HG02885 (cell line): Measurements from ENCODE around the gene SLC6A18.
"Not testable (repeated sequence)": the region's sequence is repeated elsewhere in the genome, so short reads cannot be mapped to it uniquely, and the experiment has no call there.

ENCODE experiments used
- ATAC-seq: cut with Tn5 transposase; IDR thresholded peaks from one replicate; pipeline ENCODE4 v1.9.1; 2021; ENCODE audit warnings: mild to moderate bottlenecking; ENCODE audit not compliant: unreplicated experiment, poor library complexity

The SLC6A18 gene

GRCh38 chr5:1270426-1270825, 45.2 kb downstream of the SLC6A18 start:
- no peak for ATAC-seq

- ATAC-seq = no peak
Observed at GRCh38 chr5:1270933-1271914, 46.0 kb downstream of the SLC6A18 start.

GRCh38 chr5:1272201-1272600, 47.0 kb downstream of the SLC6A18 start:
- ATAC-seq = no peak

- no peak for ATAC-seq
Observed at GRCh38 chr5:1273745-1274144, 48.6 kb downstream of the SLC6A18 start.

GRCh38 chr5:1274471-1274870, 49.3 kb downstream of the SLC6A18 start:
- ATAC-seq = no peak

GRCh38 chr5:1275397-1276391, 50.5 kb downstream of the SLC6A18 start:
- not testable (repeated sequence) for ATAC-seq

- ATAC-seq = no peak
Observed at GRCh38 chr5:1276930-1277329, 51.7 kb downstream of the SLC6A18 start.

- ATAC-seq = no peak
Observed at GRCh38 chr5:1277331-1277730, 52.1 kb downstream of the SLC6A18 start.

GRCh38 chr5:1277781-1278180, 52.6 kb downstream of the SLC6A18 start:
- no peak for ATAC-seq

- ATAC-seq = no peak
Observed at GRCh38 chr5:1278216-1278615, 53.0 kb downstream of the SLC6A18 start.

- no peak for ATAC-seq
Observed at GRCh38 chr5:1278656-1279442, 53.7 kb downstream of the SLC6A18 start.

- no peak for ATAC-seq
Observed at GRCh38 chr5:1279443-1280151, 54.4 kb downstream of the SLC6A18 start.

- ATAC-seq = no peak
Observed at GRCh38 chr5:1280177-1281037, 55.2 kb downstream of the SLC6A18 start.

- no peak for ATAC-seq
Observed at GRCh38 chr5:1281038-1281882, 56.1 kb downstream of the SLC6A18 start.

- ATAC-seq = no peak
Observed at GRCh38 chr5:1282131-1282992, 57.2 kb downstream of the SLC6A18 start.

- not testable (repeated sequence) for ATAC-seq
Observed at GRCh38 chr5:1282993-1283728, 58.0 kb downstream of the SLC6A18 start.
